ENCODE data around the gene CPED1.
"Not testable (repeated sequence)": the region's sequence is repeated elsewhere in the genome, so short reads cannot be mapped to it uniquely, and the experiment has no call there.

The CPED1 gene

DNA sequence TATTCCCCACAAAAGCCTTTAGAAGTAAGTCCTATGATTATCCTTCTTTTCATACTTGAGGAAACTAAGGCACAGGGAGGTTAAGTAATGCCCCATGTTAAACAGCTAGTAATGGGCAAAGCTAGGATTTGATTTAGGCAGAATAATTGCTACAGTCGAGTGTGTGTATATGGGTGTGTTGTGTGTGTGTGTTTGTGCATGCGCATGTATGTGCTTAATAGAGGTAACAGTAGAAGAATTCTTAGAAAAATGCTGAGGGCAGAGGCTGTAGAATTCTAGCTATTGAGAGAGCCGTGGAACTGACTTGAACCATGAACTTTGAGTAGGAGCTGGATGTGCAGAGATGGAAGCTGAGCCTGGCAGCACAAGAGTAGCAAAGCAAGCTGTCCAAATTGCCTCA, 208.9 kb downstream of the CPED1 start:
- DNase-seq, result no peak

DNA sequence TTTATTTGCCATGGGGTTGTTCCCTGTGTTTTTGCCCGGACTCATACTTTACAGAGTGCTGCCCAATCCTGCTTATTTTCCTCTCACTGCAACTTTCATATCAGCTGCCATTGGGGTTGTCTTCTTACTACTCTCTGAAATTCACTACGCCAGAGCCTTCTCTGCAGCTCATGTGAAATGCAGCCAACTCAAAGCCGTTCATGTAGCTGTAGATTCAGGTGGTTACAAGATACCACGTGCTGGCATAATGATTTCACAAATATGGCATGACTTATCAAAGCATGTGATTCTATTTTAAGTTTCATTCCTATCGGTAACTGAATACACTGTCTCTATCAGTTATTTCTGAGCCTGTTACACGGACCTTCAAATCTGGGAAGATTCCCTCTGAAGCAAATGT, 210.0 kb downstream of the CPED1 start:
- DNase-seq, result no peak

DNA sequence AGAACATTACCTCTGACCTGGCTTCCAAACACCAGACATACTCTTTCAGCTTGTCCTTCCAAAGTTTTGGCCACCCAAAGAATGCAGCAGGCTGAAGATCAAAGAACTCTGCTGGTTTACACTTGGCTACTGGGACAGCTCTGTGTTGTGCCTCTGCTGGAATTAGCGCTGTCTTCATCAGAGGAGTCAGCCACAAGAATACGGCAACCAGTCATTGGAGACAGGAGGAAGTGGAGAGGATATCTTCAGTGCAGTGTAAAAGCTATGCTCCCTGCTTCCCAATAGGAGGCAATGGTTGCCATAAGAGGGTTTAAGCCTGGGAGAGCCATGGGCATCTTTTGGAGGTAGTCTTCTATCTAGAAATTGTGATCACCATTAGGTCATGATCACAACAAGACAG, 213.6 kb downstream of the CPED1 start:
- DNase-seq, result no peak

DNA sequence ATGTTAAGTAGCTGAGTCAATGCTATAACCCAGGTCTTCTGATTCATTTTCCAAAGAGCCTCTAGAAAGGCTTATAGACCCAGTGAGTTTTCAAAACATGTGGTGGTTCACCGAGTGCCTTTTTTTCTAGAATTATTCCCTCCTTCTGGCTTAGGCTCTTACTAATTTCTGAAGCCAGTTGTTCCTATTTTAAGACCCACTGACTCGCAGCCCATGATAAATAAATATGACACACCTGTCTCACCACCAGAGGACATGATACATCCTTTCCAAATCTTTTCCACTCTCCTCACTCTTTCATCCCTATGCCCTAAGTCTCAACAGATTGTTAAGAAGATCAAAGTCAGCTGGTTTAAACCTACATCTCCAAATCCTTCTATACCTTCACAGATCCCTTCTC, 214.3 kb downstream of the CPED1 start:
- no peak for DNase-seq

DNA sequence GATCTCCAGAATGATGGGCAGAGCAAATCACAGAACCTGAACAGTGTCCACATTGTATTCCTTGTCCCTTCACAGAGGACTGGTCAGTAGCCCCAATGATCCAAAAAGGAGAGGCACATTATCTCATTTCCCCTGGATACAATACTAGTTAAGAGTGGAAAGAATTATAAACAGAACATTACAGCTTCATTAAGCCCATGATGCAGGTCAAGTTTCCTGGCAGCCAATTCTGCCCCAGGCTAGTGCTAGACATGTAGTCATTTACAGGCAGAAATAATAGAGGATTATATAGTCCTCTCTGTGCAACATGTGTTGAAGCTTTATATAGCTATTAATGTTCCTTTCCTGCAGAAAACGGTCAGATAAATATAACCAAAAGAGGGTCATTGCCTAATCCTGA, 216.0 kb downstream of the CPED1 start:
- DNase-seq, result no peak

DNA sequence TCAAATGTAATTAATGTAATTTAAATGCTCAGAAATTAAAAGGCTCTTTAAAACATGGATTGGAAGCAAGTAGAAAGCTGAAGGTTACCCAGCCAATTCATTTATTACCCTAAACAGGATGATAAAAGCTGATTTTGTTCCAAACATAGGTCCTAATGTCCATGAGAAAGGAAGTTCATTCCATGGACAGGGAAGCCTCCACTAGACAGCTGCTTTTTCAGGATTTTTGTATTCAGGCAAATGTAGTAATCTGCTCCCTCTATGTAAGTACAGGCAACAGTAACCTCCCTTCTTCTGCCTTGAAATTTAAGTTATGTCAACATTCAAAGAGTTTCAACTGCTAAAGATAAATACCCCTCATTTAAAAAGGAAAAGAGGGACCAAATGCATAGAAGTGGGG, 217.3 kb downstream of the CPED1 start:
- no peak for DNase-seq

DNA sequence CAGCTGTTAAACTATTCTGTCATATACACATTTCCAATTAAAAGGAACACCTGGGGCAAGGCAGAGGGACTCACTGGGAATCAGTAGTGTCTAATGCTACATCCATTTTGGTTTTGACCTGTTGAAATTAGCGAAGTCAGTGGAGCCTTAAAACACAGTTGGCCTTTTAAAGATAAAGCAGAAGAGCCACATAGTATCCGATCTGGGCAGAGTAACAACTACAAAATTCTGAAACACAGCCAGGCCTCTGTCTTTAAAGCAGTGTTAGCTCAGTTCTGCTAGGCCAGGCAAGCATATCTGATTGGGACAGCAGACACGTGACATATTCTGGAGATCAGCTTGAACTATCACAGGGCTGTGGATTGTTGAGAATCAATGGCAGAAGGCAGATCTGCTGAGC, 222.7 kb downstream of the CPED1 start:
- DNase-seq, result no peak

DNA sequence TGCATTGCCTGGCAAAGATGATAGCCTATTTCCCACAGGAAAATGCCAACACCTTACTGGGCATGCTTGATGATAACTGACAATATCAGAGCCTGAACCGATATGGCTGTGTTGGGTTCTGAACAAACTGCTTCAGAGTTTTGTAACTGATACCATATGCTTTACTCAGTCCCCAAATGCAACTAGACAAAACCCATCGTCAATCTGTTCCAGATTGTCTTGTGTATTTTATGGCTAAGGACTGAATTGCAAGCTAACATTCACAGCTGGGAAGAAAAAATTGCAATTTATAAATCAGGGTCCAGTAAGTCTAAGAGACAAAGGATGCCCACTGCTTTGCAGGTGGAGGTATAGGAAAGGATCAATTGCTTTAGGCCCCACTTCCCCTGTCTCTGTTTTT, 223.5 kb downstream of the CPED1 start:
- DNase-seq, result no peak

DNA sequence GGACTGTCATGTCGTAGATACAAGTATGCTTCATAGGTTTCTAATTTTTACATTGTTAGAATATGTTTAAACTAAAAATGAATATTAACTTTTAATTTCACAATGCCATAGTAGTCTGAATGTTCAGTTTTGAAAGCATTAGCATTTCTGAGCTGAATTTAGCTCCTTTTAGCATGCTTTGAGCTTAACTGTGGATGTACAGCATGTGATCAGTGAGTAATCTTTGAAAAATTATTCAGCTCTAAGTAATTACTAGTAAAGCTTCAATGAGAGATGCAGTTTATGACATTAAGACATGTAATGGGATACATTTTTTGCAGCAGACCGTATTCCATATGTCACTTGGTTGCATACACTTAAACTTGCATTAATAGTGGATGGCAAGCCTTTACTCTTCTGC, 226.1 kb downstream of the CPED1 start:
- DNase-seq, result no peak

DNA sequence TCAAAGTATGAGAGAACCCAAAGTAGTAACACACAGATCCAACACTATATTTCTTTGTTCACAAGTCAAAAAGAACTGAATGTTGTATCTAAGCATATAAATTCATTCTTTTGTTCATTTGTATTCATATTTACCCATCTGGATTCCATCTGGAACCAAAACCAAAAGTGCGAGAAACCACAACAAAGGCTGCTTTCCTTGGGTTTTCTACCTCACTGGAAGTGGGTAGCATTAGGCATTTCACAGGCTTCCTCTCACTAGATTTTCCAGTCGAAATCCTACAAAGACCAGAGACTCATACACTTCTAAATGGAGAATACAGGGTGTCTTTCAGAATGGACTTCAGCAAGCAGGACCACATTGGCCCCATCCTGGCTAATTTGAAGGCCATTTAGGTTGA, 230.5 kb downstream of the CPED1 start:
- DNase-seq, result no peak

DNA sequence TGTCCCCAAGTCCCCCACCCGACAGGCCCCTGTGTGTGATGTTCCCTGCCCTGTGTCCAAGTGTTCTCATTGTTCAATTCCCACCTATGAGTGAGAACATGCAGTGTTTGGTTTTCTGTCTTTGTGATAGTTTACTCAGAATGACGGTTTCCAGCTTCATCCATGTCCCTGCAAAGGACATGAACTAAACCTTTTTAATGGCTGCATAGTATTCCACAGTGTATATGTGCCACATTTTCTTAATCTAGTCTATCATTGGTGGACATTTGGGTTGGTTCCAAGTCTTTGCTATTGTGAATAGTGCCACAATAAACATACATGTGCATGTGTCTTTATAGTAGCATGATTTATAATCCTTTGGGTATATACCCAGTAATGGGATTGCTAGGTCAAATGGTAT, 232.6 kb downstream of the CPED1 start:
- DNase-seq, result not testable (repeated sequence)

DNA sequence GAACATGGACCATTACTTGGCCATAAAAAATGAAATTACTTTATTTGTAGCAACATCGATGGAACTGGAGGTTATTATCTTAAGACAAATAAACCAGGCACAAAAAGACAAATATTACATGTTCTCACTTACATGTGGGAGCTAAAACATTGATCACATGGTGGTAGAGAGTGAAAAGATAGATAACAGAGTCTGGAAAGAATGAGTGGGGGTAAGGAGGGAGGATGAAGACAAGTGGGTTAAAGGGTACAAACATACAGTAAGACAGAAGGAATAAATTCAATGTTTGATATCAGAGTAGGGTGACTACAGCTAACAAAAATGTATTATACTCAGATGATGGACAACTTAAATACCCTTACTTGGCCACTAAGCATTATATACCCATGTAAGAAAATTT, 240.3 kb downstream of the CPED1 start:
- DNase-seq, result no peak

DNA sequence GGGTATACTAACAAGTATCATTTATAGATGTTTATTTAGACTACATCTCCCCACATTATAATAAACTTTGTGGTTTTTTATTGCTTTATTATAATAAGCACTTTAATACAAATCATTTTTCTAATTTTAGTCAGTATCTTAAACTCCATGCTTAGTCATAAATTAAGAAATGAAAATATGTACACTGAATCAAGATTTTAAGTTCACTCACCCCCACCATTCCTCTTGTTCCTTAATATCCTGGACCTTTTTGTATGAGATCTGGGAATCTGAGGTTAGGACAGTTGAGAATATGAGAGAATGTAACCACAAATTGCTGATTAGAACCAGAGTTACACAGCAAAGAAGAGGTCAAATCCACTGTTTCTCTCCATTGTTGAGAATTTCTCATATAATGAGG, 246.7 kb downstream of the CPED1 start:
- no peak for DNase-seq

DNA sequence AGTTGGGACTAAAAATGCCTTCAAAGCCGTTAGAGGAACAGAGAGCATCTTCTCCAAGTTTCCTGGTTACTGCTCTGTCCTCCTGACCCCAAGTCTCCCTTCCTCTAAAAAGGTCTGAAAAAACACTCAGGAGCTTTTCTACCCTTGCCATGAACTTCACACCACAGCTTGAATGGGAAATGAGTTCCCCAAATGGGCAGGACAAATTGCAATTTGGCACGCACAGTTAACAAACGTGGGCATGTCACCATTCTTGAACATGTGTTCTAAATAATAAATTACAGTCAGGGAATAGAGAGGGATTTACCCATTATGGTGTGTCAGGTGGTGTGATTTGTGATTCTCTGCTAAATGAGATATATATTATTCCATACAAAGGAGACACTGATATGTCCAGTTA, 249.1 kb downstream of the CPED1 start:
- no peak for DNase-seq

DNA sequence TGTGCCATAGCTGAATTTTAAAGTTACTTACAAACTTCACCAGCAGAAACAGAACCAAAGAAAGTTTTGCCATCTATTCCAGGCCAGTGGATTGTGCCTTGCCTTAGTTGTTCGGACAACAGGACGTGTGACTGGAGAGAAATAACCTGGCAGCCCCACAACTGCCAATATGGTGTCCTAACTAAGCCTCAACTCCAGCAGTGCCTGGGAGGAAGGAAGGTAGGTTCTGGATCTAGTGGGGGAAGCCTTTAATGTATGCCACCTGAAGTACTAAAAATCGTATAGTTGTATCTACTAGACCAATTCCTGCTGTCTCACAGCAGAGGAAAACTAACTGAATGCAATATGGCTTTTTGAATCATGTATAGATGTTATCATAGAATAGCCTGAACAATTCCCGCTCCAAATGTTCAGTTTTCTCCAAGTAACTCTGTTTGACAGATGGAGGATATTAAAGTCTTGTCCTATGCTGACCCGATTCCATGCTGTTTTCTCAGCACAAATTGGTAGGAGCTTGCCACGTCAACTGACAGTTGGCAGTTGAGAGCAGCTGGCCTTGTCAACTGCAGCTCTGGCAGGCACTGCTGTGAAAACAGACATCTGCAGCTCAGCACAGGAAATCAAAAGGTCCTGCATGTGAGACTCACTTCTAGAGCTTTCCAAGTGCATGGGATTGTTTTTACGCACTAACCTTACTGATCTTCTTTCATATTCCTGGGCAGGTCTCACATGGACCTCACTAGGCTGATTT, 255.8 kb downstream of the CPED1 start:
- DNase-seq, result no peak

DNA sequence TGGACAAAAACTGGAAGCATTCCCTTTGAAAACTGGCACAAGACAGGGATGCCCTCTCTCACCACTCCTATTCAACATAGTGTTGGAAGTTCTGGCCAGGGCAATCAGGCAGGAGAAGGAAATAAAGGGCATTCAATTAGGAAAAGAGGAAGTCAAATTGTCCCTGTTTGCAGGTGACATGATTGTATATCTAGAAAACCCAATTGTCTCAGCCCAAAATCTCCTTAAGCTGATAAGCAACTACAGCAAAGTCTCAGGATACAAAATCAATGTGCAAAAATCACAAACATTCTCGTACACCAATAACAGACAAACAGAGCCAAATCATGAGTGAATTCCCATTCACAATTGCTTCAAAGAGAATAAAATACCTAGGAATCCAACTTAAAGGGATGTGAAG, 262.9 kb downstream of the CPED1 start:
- not testable (repeated sequence) for DNase-seq

DNA sequence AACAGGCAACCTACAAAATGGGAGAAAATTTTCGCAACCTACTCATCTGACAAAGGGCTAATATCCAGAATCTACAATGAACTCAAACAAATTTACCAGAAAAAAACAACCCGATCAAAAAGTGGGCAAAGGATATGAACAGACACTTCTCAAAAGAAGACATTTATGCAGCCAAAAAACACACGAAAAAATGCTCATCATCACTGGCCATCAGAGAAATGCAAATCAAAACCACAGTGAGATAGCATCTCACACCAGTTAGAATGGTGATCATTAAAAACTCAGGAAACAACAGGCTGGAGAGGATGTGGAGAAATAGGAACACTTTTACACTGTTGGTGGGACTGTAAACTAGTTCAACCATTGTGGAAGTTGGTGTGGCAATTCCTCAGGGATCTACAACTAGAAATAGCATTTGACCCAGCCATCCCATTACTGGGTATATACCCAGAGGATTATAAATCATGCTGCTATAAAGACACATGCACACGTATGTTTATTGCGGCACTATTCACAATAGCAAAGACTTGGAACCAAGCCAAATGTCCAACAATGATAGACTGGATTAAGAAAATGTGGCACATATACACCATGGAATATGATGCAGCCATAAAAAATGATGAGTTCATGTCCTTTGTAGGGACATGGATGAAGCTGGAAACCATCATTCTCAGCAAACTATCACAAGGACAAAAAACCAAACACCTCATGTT, 264.2 kb downstream of the CPED1 start:
- DNase-seq, result not testable (repeated sequence)

DNA sequence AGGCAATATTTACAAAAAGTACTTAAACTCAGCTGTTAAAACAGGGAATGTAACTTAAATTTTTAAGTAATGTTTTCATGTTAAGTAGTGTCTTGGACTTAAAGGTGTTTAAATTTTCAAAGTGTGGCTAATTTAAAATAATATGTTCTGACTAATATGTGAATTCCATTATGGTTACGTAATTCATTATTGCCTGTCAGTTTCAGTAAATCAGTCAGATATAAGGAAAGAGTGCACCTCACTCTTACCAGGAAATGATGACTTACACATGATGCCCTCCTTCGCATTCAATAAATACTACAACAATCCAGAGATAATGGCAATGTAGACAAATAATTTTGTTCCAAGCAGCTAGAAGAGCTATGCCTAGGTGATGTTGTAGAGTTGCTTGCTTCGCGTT, 271.3 kb downstream of the CPED1 start:
- DNase-seq, result no peak

DNA sequence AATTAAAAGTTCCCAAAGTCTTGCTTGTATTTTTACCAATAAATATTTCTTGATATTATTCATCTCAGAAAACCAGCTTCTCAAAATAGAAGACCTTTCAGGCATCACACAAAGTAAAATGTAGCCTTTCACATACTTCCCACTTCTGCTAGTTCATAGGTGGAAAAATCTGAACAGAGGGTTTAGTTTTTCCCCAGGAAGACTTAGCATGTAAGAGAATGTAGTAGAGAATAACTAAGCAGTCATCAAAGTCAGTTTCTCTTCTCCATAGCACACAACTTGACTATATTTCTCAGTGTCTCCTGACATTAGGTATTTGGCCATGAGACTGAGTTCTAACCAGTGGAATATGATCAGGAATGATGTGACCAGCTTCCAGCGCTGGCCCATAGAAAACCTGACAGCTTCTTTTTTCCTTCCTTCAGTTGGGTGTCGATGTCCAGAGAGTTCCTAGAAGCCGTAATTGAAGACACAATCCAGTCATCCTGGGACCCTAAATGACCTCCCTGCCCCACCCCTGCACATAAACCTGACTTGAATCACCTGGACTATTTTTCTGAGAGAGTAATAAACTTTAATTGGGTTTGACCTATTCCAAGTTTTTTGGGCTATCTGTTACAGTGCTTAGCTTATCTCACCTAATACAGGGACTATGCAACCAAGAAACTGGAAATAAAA, 272.8 kb downstream of the CPED1 start:
- DNase-seq, result no peak

DNA sequence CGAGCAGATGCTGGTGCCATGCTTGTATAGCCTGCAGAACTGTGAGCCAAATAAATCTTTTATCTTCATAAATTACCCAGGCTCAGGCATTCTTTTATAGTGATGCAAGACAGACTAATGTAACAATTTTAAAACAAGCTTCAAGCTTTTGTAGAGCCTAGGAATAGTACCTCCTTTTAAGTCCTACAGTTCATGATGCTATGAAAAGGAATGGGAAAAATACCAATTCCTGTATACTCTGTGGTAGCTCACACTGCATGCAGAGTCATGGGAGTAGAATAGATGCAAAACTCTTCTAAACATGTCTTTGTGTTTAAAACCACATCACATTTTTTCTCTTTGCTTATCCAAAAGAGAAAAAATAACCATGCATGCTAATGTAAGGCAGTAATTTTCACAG, 273.7 kb downstream of the CPED1 start:
- DNase-seq, result no peak

DNA sequence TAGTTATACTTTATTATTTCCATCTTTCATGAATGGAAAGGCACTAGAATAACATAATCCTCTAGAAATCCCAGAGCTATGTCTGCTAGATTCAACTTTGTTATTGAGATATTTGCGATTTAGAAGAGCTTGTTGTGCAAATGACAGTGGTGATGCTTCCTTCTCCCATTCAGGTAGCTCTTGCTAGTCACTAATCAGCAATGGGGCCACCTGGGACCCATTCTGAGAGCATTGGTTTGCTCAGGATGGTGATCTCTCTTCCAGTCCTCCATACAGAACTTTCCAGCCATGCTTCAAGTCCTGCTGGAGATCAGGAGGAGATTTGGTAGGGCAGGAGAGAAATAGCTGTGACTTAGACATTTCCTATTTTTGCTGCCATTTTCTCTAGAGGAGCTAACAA, 274.5 kb downstream of the CPED1 start:
- no peak for DNase-seq

DNA sequence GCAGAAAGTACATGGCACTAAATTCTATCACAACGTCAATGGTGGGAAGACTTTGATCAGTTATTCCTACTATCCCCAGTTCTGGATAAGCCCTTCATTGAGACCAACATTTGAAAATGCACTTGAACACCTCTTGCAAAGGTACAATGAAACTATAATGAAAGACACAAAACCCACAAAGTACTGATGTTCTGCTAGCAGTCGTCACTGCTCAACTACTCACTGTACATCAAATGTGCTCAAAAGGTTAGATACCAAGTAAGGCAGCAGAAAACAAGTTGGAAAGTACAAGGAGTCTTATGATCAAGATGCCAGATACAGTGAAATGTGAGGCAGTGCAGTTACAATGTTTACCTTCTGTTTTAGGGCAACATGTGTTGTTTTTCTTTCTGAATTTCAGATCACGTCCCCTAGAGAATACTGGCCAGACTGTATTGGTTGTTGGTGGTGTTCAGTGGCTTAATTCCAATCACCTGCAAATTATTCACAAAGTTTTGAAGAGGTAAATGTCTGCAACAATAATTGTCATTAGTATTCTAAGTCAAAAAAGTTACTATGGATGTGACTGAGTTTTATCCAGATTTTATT, 277.9 kb downstream of the CPED1 start:
- no peak for DNase-seq

DNA sequence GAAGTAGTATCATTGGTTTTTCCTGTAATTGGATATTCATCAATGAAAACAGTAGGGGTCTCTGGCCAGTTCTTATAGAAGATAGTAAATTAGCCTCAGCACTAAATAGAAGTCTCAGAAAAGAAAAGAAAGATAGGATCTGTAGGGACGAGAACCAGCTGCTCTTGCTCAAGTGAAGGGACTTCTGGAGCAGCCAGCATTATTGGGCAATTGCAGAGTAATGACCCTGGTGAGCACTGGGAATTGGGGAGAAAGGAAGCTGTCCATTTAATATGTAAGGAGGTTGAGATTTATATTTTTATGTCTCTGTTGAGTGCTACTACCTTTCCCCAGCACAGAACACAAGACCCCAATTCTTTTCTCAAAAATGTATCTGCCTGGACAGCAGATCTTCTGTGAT, 279.1 kb downstream of the CPED1 start:
- DNase-seq, result no peak

DNA sequence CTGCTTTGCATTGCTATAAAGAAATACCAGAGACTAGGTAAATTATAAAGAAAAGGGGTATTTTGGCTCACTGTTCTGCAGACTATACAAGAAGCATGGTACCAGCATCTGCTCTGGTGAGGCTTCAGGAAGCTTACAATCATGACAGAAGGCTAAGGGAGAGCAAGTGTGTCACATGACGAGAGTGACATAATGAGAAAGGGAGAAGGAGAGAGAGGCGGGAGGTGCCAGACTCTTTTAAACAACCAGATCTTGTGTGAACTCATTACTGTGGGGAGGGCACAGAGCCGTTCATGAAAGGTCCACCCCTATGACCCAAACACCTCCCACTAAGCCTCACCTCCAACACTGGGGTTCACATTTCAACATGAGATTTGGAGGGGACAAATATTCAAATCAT, 281.3 kb downstream of the CPED1 start:
- DNase-seq, result no peak

Data from CD4-positive, alpha-beta T cell treated with Interleukin-17A for 1 hour (primary cell).